ENCODE measurements around the gene SNX14. TPM values are rescaled to one million over a fixed set of nuclear protein-coding genes. Genes with fewer than 3 reads are reported as not detected.

SNX14 gene
- total RNA-seq: 145 and 170 TPM in 2 replicates

GRCh38 chr6:85593438-85594196, at the start of gene SNX14:
Gene SNX14 (minus strand): TSS chr6:85593858. CDS start chr6:85593718, 140 bp downstream.

GRCh38 chr6:85642774-85643536, 49.3 kb upstream of the SNX14 start, which contains the start of gene SYNCRIP:
Gene SYNCRIP (minus strand): TSS chr6:85642886. CDS start chr6:85641439, 1,447 bp downstream.

Other genes starting within 250 kb of the SNX14 start
- gene NT5E, start 143.8 kb downstream of the SNX14 start, total RNA-seq: 524 and 527 TPM in 2 replicates
- 66.9 and 110 TPM in 2 replicates for gene SYNCRIP, start 49.0 kb upstream of the SNX14 start, total RNA-seq

All from uterine smooth muscle cell (primary cell).